ENCODE results near the gene ROGDI. TPM values are rescaled to one million over a fixed set of nuclear protein-coding genes. Genes with fewer than 3 reads are reported as not detected.

ROGDI gene
- total and polyA plus RNA-seq, 2 of the 13 experiments (the other 11 are each of a cell fraction or from before 2014, with no cell fraction given), result 19.2 to 42.1 TPM

- TF ChIP-seq RERE (CRISPR knock-in tag; IDR thresholded peaks at IDR 0.05; ENCODE audit: low read depth), result no peak
- TF ChIP-seq DPF2 (CRISPR knock-in tag; IDR thresholded peaks at IDR 0.05; ENCODE audit: borderline replicate concordance, low read depth), result no peak
- no peak for TF ChIP-seq PAF1 (CRISPR knock-in tag; IDR thresholded peaks at IDR 0.05)
- TF ChIP-seq ZNF251 (CRISPR knock-in tag; IDR thresholded peaks at IDR 0.05), result no peak
- no peak for TF ChIP-seq CHD2 (IDR thresholded peaks at IDR 0.05; ENCODE audit: low read depth, low read length)
- TF ChIP-seq KLF9 (CRISPR knock-in tag; IDR thresholded peaks at IDR 0.05; ENCODE audit: low read depth), result no peak
- TF ChIP-seq FOXC1 (CRISPR knock-in tag; IDR thresholded peaks at IDR 0.05; ENCODE audit: borderline replicate concordance), result no peak; the same call in 1 of the 2 replicates
- TF ChIP-seq ZBTB46 (CRISPR knock-in tag; IDR thresholded peaks at IDR 0.05; ENCODE audit: borderline replicate concordance), result no peak
- TF ChIP-seq KMT2A (CRISPR knock-in tag; IDR thresholded peaks at IDR 0.05), result peak; percentile 30; the same call in 1 of the 2 replicates
- no peak for TF ChIP-seq ZNF441 (CRISPR knock-in tag; IDR thresholded peaks at IDR 0.05; ENCODE audit: borderline replicate concordance)
- no peak for TF ChIP-seq ZMYM3 (CRISPR knock-in tag; IDR thresholded peaks at IDR 0.05)
- no peak for TF ChIP-seq CSRNP2 (CRISPR knock-in tag; conservative IDR thresholded peaks at IDR 0.05; ENCODE audit: low read depth)
- TF ChIP-seq ZNF879 (CRISPR knock-in tag; IDR thresholded peaks at IDR 0.05), result no peak
- no peak for TF ChIP-seq SAFB2 (CRISPR knock-in tag; IDR thresholded peaks at IDR 0.05; ENCODE audit: borderline replicate concordance, low read depth)
- no peak for TF ChIP-seq XBP1 (CRISPR knock-in tag; IDR thresholded peaks at IDR 0.05)
- no peak for TF ChIP-seq ZNF841 (CRISPR knock-in tag; IDR thresholded peaks at IDR 0.05; ENCODE audit: borderline replicate concordance)
- peak; percentile 43; the same call in 1 of the 2 replicates for TF ChIP-seq GABPB1 (CRISPR knock-in tag; IDR thresholded peaks at IDR 0.05)
- no peak for TF ChIP-seq CAMTA2 (CRISPR knock-in tag; IDR thresholded peaks at IDR 0.05; ENCODE audit: borderline replicate concordance)
- 0 out of 2 replicates have a peak, but pooled peaks have one; percentile 16 for TF ChIP-seq POGK (CRISPR knock-in tag; conservative IDR thresholded peaks at IDR 0.05)
Measured at GRCh38 chr16:4801962-4802658, at the start of gene ROGDI (continued).
